Stromal cell of bone marrow (primary cell): ENCODE results near the gene ANKRD63.

ENCODE experiments used
- DNase-seq: peaks from one replicate; pipeline ENCODE4 v3.0.0-alpha.2; 2012; ENCODE audit warnings: low read depth

Gene ANKRD63, protein sequence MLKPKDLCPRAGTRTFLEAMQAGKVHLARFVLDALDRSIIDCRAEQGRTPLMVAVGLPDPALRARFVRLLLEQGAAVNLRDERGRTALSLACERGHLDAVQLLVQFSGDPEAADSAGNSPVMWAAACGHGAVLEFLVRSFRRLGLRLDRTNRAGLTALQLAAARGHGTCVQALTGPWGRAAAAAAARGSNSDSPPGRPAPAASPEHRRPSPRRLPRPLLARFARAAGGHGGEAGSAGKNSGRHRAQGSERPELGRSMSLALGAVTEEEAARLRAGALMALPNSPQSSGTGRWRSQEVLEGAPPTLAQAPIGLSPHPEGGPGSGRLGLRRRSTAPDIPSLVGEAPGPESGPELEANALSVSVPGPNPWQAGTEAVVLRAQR

DNA sequence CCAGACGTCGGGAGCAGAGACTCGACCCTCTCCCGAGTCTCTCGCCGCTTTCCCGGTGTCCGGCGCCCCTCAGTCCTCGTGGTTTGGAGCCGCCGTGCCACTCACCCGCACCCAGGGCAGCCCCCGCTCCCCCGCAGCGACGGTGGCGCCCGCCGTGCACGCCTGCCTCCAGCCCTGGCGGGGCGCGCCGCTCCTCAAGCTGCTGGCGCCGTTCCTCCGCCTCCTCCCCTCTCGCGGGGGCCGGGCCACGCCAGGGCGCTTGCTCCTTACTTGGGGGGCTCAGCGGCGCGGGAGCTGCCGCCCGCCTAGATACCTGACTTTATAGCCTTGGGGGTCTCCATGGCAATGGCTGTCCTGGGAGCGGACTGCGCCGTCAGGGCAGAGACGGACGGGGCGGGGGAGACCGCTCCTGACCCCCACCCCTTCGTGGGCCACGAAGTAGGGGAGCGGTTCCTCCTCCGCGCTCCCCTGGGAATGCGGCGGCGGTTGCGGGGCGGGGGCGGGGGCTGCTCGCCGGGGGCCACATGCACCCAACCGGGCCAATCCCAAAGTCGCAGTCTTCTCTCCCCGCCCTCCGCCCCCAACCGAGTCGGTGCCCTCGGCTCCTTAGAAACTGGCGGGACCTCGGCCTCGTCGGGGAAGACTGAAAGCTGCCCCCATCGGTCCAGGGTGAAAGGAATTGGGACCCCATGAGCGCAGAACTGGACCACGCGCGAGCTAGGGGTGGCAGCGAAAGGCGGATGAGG lies at the start of gene ANKRD63:
ANKRD63 (minus strand) TSS at position 196 of the 746 bp plus-strand sequence. CDS start 478 bp downstream, outside the sequence.
- DNase-seq, result no peak

DNA sequence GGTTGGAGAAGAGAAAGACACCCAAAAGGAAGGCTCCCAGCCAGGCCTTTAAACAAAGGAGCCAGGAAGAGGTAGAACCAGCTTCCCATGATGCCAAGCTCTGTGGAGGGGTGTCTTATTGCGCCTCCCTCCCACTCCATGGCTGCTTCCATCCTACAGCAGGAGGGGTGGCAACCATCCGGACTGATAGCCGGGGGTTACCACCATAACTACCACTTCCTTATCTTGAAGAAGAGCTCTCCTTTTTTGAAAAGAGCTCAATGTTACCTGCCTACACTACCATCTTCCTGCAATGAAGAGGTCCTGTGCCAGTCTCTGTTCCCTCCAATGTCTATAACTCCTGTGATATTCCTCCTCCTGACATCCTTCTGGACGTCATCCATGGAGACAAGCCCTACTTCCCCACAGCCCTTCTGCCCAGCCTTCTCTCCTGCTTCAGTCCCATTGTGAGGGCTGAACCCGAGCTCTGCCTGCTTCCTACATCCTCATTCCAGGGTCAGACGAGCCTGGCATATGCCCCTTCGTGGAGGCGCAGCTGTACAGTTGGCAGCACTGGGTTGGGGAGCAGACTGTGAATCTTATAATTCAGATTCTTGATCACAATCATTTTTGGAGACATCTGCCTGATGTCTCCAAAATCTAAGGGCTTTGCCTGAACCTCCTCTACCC lies 49.4 kb upstream of the ANKRD63 start:
- DNase-seq, result no peak

DNA sequence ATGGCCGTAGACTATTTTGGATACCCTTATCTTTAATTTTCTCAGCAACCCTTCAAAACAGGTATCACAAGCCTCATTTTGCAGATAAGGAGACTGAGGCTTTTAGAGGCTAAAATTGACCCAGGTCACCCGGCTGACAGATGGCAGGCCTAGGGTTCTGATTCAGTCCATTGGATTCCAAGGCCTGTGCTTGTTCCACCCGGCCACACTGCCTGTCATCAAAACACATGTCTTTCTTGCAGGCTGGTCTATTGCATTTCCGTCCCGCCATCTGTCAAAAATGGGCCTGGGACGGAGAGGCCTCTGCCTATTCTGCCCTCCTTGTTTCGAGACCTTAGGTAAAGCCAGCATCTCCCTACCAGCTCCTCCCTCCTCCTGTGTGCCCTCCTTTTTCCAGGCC lies 48.8 kb upstream of the ANKRD63 start:
- no peak for DNase-seq

DNA sequence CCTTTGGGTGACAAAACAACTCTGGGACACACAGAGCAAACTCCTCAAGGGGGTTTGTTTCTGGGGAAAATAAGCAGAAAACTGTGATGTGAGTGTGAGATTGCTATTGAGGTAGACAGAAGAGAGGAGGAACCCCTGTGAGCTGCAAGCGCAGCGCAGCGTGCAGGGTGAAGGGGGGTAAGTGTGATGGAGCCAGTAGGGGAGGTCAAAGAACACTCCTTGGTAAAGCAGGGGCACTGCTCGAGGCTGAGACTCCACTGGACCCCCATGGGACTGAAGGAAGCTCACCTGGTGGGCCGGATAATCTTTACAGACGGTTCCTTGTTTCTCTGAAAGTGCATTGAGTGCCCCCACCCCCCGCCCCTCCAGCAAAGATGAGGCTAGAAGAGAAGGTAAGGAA lies 48.2 kb upstream of the ANKRD63 start:
- no peak for DNase-seq

DNA sequence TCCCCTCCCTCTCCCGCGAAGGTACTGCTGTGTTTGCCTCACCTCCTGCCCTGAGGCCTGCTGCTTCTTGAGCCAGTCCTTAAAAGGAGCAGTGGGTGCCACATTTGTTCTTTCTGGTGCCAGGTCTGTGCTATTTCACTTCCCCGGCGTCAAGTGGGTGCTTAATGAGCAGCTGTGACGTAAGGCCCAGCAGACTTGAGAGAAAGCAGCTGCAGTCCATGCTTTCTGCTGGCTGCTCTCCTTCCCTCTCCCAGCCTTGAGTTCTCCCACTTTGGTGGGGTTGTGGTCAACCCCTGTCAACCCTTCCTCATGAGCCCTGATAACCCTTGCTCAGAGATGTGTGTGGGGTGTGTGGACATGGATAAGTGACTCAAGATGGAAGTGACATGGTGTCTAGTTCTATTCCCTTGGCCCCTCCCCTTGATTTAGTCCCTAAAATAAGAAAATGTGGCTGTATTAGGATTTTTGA lies 47.5 kb upstream of the ANKRD63 start:
- DNase-seq, result no peak

DNA sequence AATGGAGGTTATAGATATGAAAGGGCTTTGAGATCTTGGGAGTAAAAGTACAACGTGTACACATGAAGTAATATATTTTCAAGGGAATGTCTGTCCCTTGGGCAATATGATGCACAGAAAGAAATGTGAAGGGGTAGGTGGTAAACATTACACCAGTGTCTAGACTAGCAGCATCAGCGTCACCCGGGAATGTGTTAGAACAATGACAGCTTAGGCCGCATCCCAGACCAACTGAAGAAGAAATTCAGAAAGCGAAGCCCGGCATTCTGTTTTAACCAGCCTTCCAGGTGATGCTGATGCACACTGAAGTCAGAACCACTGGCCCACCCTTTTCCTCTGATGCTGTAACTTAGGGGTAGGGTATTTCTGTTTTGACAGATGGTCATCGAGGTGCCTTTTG lies 46.9 kb upstream of the ANKRD63 start:
- no peak for DNase-seq

DNA sequence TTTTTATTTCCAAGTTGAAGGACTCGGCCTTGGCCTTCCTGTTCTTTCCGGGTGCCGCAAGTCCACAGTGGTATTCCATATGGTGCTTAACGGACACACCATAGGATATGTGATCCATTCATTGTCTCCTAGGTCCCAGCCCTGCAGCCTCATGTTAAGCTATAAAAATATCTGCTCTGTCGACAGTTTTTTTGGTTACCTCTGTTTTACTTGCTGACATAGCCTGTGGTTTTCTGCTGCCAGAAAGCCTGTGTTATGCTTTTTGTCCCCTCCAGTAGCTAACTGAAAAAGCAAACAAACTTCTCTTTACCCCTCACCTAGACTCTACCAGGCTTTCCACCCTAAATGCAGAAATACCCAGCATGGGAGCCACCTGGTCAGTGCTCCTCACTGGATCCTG lies 45.9 kb upstream of the ANKRD63 start:
- no peak for DNase-seq

DNA sequence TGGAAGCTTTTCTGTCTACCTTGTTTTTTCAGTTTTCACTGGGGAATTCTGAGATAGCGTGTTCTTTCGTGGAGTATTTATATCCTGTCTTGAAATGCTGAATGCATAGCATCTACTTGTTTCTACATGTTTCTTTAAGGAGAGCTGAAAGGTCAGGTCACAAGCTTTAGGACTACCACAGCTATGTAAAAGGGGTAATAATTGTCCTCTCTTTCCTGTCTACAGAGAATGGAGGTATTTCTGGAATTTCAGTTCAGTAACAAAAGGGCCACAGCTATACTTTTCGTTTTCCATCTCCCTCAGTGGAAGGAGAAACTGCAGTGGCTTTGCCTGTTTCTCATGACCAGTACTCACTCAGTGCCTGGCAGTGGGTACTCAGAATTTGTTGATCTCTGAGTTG lies 45.3 kb upstream of the ANKRD63 start:
- no peak for DNase-seq

DNA sequence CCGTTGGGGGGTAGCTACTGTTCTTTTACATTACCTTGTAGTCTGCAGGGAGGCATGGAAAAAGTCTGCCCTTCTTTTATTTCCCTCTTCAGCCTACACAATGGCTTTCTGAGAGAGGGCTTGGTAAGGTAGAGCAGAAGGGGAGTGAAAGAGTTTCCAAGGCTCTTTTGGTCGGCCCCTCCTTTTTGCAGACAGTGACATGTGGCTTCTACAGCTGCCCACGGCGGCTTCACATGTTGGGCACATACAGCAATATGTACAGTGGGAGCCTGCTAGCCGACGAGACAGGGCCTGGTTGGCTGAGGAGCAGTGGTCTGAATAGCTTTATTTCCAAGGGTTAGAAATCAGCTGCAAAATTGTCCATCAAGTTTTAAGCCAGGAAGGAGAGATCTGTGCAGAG lies 44.6 kb upstream of the ANKRD63 start:
- DNase-seq, result no peak

DNA sequence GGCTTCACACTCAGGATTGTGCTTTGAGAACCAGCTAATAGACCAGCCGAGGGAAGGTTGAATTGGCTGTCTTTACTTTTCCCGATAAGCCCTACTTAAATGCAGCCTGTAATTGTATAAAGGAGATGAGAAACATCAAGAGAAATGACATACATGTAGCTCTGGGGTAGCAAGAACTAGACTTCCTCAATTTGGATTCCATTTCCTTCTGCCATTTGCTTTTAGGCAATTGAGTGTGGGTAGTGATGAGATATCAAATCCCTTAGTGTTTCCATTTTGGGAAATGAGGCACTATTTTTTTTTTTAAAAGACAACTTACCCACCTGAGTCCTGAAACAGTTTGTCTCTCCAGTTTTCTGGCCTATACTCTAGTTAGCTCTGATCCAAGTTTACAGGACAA lies 42.8 kb upstream of the ANKRD63 start:
- no peak for DNase-seq

DNA sequence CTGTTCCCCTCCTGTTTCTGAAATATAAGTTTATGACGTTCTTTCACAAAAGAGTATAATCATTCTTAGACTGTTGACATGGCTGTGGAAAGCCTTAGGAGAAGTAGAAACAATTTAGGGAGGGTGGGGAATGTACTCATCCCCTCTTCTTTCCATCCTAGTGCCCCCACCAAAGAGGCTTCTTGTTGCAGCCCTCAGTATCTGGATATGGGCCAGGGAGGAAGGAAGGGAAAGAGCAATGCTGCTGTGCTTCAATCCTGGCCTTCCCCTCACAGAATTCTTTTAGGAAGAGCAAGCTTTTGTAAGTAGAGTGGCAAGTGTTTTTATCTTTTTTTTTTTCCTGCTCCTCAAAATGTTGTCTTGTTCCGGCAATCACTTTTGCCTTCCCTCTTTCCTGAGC lies 42.3 kb upstream of the ANKRD63 start:
- no peak for DNase-seq

DNA sequence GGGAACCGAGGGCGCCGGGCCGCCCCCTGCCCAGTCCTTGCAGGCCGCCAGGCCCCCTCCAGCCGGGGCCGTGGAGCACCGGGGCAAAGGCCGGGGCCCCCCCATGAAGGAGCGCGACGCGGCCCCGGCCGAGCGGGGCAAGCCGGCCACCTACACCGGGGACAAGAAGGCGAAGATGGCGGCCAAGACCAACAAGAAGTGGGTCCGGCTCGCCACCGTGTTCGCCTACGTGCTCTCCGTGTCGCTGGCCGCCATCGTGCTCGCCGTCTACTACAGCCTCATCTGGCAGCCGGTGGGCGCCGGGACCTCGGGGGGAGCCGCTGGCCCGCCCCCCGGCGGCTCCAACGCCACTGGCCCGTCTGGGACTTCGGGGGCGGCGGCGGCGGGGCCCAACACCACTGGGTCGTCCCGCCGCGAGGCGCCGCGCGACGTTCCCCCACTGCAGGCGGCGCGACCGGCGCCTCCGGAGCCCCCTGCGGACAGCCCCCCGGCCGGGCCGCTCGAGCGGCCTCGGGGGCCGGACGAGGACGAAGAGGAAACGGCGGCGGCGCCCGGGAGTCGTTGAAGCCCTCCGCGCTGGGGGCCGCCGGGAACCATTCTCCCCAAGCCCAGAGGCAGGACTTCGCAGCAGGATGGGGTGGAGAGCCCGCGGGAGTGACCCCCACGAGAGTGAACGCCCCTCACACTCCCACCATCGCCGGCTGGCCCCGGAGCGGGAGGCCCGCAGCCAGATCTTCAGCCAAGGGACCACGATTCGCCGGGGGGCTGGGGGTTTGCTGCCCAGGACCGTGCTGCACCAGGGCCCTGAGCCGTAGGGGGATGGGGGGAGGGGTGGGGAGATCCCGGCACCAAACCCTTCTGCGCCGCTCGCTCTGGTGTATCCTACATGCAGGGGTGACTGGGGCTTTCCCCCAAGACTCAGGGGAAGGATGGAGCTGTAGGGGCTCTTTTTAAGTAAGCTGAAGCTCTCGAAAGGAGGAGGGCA lies 41.4 kb upstream of the ANKRD63 start:
- DNase-seq, result no peak

DNA sequence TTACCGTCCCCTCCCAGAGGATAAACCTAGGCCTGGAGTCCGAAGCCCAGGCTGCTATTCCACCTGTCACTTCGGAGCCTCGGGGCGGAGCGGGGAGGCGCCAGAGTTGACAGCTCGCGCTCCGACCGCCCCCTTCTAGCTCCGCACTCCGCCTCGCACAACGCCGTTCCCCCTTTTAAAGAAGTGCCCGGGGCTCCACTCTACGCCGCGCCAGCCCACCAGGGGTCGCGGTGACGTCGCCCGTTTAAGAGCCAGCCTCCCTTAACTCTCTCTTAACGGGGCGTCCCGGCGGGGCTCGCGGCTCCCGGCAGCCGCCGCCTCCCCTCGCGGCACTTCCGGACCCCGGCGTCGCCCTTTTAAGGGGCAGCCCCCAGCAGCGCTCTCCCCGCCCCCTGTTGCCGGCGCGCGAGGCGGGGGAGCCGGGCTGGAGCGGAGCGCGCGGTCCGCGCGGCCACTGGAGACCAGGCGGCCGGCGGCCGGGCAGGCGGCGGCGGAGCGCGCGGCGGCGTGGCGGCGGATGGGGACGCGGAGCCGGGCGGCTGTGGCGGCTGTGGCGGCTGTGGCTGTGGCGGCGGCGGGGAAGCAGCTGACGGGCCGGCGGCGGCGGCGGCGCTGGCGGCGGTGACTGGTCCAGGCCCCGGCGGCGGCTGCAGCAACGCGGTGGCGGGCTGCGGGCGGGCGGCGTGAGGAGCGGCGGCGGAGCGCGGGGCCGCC lies 40.5 kb upstream of the ANKRD63 start, which contains the start of gene INAFM2:
INAFM2 (plus strand) TSS at position 454 of the 714 bp plus-strand sequence. CDS start 364 bp downstream, outside the sequence.
- peak; percentile 73 for DNase-seq

DNA sequence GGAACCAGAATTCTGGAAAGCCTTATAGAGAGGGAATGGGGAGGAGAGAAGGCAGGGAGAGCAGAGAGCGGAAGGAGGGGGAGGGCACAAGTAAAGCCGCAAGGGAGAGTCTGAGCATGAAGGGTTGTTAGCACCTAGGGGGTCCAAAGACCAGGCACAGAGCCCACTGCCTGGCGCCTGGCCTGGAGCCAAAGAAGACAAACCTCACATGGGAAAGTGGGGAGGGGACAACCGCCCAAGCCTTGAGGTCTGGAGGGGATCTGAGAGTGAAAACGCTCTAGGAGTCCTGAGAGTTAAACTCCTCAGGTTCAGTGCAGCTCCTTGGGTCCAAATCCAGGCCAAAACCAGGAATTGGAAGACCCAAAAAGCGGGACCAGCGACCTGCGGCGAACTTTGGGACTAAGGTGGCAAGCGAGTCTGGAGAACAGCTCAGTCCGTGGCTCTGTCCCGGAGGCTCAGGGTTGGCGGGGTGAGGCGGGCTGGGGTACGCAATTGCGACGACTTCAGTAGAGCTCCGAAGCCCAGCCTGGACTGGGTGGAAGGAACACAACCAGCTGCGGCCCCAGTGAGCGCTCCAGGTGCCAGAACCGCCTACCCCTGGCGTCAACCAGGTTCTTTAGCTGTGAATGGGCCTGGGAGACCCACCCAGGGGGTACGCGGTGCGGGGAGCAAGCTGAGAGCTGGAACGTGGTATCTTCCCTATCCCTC lies 39.8 kb upstream of the ANKRD63 start:
- DNase-seq, result no peak

DNA sequence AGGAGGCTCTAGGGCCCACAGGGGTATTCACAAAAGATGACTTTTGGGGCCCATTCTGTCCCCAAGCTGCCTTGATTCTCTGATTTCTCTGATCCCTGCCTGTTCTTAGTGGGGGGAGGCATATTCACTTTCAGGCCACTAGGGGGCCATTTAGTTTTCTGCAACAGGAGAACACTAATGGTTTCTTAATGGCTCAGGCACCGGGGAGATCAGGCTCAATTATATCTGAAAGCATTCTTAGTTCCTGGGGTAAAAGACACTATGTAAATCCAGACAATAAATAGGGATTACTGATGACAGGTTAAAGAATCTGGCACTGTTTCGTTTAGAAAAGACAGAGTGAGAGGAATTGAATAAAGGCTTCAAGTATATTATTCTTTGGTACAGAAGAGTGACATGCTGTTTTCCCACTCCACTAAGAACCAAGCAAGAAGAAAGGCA lies 38.1 kb upstream of the ANKRD63 start:
- no peak for DNase-seq

DNA sequence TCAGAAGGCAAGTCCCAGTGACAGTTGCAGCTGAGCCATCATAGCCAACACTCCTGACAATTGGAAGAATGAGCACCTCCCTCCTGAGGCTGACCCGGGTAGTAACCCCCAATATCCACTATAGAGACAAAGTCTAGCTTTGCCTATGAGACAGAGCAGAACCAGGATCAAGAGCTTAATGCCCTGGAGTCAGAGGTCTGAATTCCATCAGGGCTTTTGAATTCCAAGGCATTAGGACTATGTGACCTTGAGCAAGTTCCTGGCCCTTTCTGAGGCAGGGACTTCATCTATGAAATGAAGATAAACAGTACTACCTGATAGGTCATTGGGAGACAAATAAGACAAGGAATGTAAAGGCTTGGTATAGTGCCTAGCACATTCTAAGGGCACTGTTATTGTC lies 37.5 kb upstream of the ANKRD63 start:
- no peak for DNase-seq

DNA sequence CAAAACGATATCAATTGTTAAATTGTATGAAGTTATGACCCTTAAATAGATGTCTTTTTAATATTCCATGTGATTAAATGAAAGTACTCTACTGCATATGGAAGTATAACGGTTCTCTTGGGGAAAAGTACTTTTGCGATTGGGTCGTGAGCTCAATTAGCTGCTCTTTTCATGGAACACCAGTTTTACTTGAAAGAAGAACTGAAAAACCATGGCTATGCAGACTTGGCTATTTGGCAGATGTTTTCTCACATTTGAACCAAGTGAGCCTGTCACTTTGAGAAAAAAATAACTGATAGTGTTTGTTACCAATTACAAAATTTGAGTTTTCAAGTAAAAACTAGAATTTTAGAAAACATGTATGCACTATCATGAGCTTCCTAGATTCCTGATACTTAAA lies 34.7 kb upstream of the ANKRD63 start:
- DNase-seq, result no peak

DNA sequence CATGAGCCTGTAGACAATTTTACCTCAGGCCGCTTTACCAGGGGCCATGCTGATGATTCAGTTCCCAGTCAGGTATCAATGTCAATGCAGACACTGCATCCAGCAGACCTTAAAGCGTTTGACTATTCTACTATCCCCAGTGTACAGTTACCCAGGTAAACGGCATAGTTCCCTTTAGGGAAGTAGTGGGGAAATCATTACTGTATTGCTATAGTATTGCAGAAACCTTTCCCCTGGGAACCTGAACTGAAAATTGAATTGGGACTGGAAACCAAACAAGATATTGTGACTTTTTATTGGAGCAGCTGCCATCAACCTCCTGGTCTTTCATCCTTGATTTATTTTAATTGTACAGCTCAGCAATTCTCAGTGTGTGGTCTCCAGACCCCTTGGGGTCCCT lies 34.1 kb upstream of the ANKRD63 start:
- DNase-seq, result no peak

DNA sequence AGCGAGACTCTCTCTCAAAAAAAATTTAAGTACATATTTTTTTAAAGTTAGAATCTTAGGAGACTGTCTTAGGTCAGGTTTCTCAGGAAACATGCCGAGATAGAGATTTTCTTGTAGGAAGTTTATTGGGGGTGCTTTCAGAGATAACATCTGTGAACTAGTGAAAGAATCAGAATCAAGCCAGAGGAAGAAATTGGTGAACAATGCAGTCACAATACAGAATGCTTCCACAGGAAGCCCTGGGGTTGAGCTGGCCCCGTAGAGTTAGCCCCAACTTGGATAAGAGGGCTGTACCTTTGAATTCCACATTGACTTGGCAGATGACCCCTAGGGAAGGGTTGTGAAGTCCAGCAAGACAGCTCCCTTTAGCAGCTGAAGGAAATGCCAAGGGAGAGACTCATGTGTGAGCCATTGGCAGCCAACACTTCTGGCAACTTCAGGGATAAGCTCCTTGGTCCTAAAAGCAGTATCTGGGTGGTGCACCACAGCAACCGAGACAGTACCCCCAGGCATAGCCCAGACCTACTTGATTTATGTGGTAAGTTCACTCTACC lies 31.9 kb upstream of the ANKRD63 start:
- peak; percentile 50 for DNase-seq
